NCI-H128 (cell line): ENCODE results near the gene CDA.
A peak's percentile ranks its signal among the peaks of the same experiment; 100 is the strongest.

ENCODE experiments used
- DNase-seq: peaks from one replicate; lab custom pipeline; 2025; ENCODE audit not compliant: unreplicated experiment; lab: John Stamatoyannopoulos, UW

CDA gene

GRCh38 chr1:20588634-20589225 lies at the start of gene CDA:
Gene CDA, plus strand, starts transcription at chr1:20589097. Its CDS starts 33 bp downstream, at chr1:20589130.
- no peak for DNase-seq

GRCh38 chr1:20540281-20540680 lies 48.6 kb upstream of the CDA start:
- DNase-seq = no peak

- no peak for DNase-seq
Measured at GRCh38 chr1:20546637-20547036, 42.3 kb upstream of the CDA start.

GRCh38 chr1:20551161-20551560 lies 37.7 kb upstream of the CDA start:
- no peak for DNase-seq

- peak; percentile 17 for DNase-seq
Measured at GRCh38 chr1:20551945-20552727, 36.8 kb upstream of the CDA start, which contains the start of gene FAM43B. Gene FAM43B, plus strand, starts transcription at chr1:20552573. Its CDS starts 401 bp downstream, at chr1:20552974.

- no peak for DNase-seq
Measured at GRCh38 chr1:20552728-20553445, 36.0 kb upstream of the CDA start.

- no peak for DNase-seq
Measured at GRCh38 chr1:20555025-20555757, 33.7 kb upstream of the CDA start.

- DNase-seq = no peak
Measured at GRCh38 chr1:20555758-20556120, 33.2 kb upstream of the CDA start.

GRCh38 chr1:20558191-20558590 lies 30.7 kb upstream of the CDA start:
- DNase-seq = no peak

- DNase-seq = no peak
Measured at GRCh38 chr1:20560966-20561365, 27.9 kb upstream of the CDA start.

GRCh38 chr1:20565234-20565633 lies 23.7 kb upstream of the CDA start:
- no peak for DNase-seq

GRCh38 chr1:20569523-20570098 lies 19.3 kb upstream of the CDA start:
- DNase-seq = no peak

GRCh38 chr1:20571427-20571826 lies 17.5 kb upstream of the CDA start:
- DNase-seq = no peak

- DNase-seq = no peak
Measured at GRCh38 chr1:20573987-20574386, 14.9 kb upstream of the CDA start.

- DNase-seq = no peak
Measured at GRCh38 chr1:20574686-20575540, 14.0 kb upstream of the CDA start.

- no peak for DNase-seq
Measured at GRCh38 chr1:20575541-20576336, 13.2 kb upstream of the CDA start.

GRCh38 chr1:20578062-20578461 lies 10.8 kb upstream of the CDA start:
- no peak for DNase-seq

GRCh38 chr1:20578721-20579395 lies 10.0 kb upstream of the CDA start:
- no peak for DNase-seq

- DNase-seq = no peak
Measured at GRCh38 chr1:20584890-20585289, 4.0 kb upstream of the CDA start.
